T47D (cell line): ENCODE measurements around the gene SRGAP2.
"Not testable (repeated sequence)": the region's sequence is repeated elsewhere in the genome, so short reads cannot be mapped to it uniquely, and the experiment has no call there.

ENCODE experiments used
- DNase-seq, 2 experiments: peaks; one replicate each; pipeline versions ENCODE4 v3.0.0 to v3.0.0-alpha.2; 2011 to 2012; ENCODE audit warnings: low read depth in 1 of 2, low spot score in 1 of 2
- in situ Hi-C: cut with HindIII; loops from 2 replicates; pipeline ENCODE4 v1.10.0; 2016; ENCODE audit warnings: low sequenced_read_pairs, low pct_unique_long_range_greater_than_20kb

The SRGAP2 gene

DNA sequence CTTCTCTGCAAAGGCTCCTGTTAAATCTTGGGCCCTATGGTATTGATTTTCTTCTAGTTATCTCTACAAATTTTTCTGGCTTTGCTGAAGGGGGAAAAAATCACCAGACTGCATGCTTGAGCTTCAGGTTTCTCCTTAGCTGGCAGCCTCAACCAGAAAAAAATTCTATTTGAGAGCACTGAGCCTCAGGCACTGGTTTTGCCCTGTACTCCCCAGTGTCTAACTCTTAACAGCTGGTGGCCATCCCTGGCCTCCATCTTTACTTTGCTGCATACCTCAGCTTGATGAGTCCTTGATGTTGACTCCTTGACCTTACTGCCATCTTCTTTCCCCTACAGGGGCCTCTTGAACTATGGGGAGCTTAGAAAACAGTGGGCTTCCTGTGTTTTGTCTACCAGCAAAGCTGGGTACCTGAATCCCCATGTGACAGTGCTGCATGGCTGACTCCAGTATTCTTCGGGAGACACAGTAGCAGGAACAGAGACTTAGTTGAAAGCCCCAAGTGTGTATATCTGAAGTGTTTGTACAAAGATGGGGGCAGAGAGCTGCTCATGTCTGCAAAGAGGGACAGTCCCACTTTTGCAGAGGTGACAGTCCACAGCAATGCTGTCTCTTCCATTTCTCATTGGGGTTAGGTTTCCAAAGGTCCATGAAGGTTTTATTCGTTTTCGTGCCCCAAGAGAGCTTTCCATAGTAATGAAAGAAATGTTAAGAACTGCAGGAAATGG, 31.0 kb downstream of the SRGAP2 start:
- in situ Hi-C loops, DNase-seq: not testable (repeated sequence)

DNA sequence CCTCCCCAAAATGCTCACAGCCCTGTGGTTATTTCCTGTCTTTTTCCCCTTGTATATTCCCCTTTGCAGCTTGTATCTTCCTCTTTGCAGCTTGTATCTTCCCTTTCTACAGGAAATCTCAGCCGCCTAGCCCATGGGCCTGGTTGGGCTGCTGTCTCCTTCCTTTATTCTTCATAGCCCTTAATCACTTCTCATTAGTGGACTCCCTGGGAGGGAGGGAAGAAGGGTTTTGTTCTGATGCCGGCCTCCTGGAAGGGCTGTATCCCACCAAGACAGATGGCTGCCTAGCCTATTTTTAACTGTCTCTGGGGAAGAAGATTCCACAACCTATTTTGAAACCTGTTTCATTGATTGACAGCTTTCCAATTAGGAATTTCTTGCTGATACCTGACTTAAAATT, 31.8 kb downstream of the SRGAP2 start:
- DNase-seq, in situ Hi-C loops: not testable (repeated sequence)

DNA sequence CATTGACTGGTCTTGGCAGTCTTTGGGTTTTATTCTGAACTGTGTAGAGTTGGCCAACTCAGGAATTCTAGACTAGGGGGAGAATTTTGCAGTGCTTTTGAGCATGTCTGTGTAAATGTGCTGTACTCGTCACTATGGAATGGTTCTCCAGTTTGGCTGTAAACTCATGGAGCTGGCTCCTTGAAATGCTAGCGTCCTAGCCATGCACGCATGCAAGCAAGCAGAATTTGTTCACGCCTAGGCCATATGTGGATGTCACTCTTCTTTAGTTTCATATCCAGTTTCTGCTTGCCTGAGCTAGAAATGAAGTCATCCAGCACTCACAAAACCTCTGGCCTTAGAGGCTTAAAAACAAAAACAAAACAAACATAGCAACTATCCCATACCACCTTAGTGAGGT, 36.9 kb downstream of the SRGAP2 start:
- DNase-seq, in situ Hi-C loops: not testable (repeated sequence)

DNA sequence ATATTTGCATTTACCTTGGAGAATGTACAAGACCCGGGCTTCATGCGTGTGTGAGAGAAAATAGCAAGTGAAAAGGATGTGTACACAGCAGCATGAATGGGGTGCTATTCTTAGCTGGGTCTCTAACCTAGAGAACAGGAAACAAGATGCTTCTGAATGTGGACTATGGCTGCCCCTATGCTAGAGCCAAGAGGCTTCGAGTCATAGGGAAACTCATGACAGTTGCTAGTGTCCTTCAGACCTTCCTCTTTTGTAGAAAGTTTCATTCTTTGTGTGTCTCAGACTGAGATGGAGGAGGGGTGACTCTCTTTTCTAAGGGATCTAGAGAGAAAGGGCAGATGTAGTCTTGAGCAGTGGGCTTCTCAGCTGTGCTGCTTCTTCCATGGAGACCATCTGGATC, 40.0 kb downstream of the SRGAP2 start:
- in situ Hi-C loops, DNase-seq: not testable (repeated sequence)

DNA sequence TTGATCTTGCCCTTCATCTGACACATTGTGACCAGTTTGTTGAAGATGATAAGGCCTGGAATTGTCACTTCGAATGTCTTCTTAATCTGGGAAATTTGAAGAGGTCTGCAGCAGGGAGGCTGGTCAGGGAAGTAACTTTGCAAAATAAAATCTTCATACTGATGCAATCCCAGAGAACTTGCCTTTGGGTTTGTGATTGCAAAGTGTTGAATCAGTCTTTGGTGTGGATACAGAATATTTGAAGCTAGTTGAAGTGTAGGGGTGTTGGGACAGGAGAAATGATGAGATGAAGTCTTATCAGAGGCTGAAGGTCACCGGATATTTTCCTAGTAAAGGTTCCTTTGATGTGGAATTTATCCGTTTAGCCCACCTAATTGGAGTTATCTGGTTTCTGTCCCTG, 42.1 kb downstream of the SRGAP2 start:
- DNase-seq, in situ Hi-C loops: not testable (repeated sequence)

DNA sequence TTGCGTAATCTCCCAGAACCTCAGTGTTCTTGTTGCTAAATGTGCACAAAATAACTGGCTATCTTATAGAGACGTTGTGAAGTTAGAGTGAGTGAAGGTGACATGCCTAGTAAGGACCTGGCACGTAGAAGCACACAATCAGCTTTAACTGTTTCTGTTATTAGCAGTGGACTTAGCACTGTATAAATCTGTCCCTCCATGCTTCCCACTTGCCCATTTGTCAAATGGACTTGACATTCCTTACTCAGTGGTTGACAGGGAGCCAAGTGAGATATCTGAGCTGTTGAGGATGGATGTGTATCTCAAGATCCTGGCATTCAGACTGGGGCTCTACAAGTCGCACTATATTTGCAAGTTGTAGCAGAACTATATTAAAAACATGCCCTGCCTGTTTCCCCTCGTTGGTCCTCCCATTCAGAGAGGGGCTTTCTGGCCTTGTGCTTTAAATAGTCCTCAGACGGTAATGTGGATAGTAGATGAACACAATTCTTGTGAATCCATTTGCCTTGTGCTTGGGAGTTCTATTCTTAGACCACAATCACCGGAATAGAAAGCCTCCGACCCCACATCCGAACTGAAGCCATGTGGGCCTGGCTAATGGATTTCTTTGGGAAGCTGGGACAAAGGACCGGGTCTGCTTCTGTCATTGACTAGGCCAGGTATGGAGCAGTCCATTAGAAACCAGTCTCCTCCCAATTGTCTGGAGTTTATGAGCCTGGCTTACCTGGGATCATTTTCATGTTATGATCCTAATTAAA, 43.0 kb downstream of the SRGAP2 start:
- DNase-seq, in situ Hi-C loops: not testable (repeated sequence)

DNA sequence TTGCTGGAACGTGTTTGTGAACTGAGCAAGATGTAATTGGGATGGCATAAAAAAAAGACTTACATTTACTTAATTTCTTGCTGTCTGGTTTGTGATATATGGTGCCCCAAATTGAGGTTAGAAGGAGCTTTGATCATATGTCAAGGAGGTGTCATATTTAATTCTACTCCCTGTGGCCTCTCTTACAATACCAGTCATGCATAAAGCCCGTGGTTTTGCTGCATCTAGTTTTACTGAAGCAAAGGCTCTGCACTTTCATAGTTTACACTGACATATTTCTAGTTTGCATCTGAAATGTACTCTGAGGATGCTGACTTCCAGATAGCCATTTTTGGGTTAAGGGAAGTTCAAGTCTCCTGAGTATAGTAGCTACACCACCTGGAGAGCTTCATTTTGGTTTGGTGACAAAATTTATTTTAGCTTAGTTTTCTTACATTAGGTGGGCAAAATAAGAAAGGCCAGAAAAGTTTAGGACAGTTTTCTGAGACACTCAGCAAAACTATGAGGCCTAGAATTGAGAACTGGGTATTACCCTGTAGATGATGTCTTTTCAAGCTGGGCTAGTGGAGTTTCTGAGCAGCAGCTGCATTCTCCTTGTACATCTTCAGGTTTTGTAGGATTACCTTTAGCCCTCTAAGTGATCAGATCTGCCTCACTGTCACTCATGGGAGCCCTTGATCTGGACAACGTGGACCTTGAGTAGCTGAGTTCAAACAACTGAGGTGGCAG, 47.8 kb downstream of the SRGAP2 start:
- DNase-seq, in situ Hi-C loops: not testable (repeated sequence)

DNA sequence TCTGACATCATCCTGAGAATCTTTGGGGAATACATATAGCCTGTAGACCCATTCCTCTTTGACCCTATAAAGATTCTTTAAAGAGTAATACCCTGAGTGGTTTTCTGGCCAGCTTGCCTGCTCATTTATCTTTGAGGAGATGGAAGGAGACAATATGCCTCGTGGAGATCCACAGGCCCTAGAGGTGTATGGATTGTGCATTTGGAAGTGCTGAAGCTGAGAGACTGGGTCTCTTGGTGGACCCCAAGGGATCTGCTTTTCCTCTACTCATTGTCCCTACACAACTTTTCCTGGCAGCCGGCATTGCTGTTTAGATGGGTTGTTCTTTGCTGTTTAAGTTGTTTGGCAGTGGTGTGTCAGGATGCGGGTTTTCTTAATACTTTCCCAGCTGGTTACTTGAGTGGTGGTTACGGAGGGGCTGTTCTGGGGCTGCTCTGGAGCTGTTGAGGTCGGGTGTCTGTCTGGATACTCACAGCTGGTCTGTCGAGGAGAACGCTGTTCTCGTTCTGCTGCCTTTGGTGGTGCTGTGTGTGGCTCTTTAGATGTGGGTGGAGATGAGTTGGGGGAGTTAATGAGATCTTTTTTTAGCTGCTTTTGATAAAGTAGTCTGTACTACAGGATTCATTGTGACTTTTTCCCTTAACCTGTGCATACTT, 49.5 kb downstream of the SRGAP2 start:
- DNase-seq, in situ Hi-C loops: not testable (repeated sequence)
